ENCODE data around the gene GJA10.
"Not testable (repeated sequence)": the region's sequence is repeated elsewhere in the genome, so short reads cannot be mapped to it uniquely, and the experiment has no call there.

GJA10 gene

GRCh38 chr6:89894169-89894568, at the start of gene GJA10:
TSS of gene GJA10 (plus strand) at chr6:89894469. CDS start at chr6:89894469, 0 bp downstream.
- DNase-seq (ENCODE audit: low read depth) = no peak

- DNase-seq (ENCODE audit: low read depth) = not testable (repeated sequence)
These were observed 46.8 kb upstream of the GJA10 start for GRCh38 chr6:89847513-89847912.

GRCh38 chr6:89853068-89853467, 41.2 kb upstream of the GJA10 start:
- DNase-seq (ENCODE audit: low read depth) = no peak

- no peak for DNase-seq (ENCODE audit: low read depth)
These were observed 36.2 kb upstream of the GJA10 start for GRCh38 chr6:89858041-89858440.

- DNase-seq (ENCODE audit: low read depth) = no peak
These were observed 34.5 kb upstream of the GJA10 start for GRCh38 chr6:89859744-89860143.

GRCh38 chr6:89862273-89862672, 32.0 kb upstream of the GJA10 start:
- no peak for DNase-seq (ENCODE audit: low read depth)

GRCh38 chr6:89862698-89863097, 31.6 kb upstream of the GJA10 start:
- DNase-seq (ENCODE audit: low read depth) = no peak

GRCh38 chr6:89866024-89866678, 28.1 kb upstream of the GJA10 start:
- no peak for DNase-seq (ENCODE audit: low read depth)

GRCh38 chr6:89873721-89874120, 20.5 kb upstream of the GJA10 start:
- DNase-seq (ENCODE audit: low read depth) = no peak

GRCh38 chr6:89874438-89874837, 19.8 kb upstream of the GJA10 start:
- no peak for DNase-seq (ENCODE audit: low read depth)

GRCh38 chr6:89886378-89887120, 7.7 kb upstream of the GJA10 start:
- DNase-seq (ENCODE audit: low read depth) = no peak

- no peak for DNase-seq (ENCODE audit: low read depth)
These were observed 6.7 kb upstream of the GJA10 start for GRCh38 chr6:89887452-89888137.

- DNase-seq (ENCODE audit: low read depth) = no peak
These were observed 6.1 kb upstream of the GJA10 start for GRCh38 chr6:89888138-89888514.

GRCh38 chr6:89888871-89889270, 5.4 kb upstream of the GJA10 start:
- no peak for DNase-seq (ENCODE audit: low read depth)

- DNase-seq (ENCODE audit: low read depth) = not testable (repeated sequence)
These were observed 3.3 kb upstream of the GJA10 start for GRCh38 chr6:89890845-89891528.

GRCh38 chr6:89892577-89892976, 1.7 kb upstream of the GJA10 start:
- not testable (repeated sequence) for DNase-seq (ENCODE audit: low read depth)

GRCh38 chr6:89895276-89895874, 1.1 kb downstream of the GJA10 start:
- DNase-seq (ENCODE audit: low read depth) = peak; percentile 25

- DNase-seq (ENCODE audit: low read depth) = not testable (repeated sequence)
These were observed 16.0 kb downstream of the GJA10 start for GRCh38 chr6:89910001-89910901.

- no peak for DNase-seq (ENCODE audit: low read depth)
These were observed 16.6 kb downstream of the GJA10 start for GRCh38 chr6:89910902-89911240.

GRCh38 chr6:89916136-89916920, 22.1 kb downstream of the GJA10 start:
- no peak for DNase-seq (ENCODE audit: low read depth)
